Epidermal melanocyte (primary cell): ENCODE measurements around the gene MMP23B.
"Not testable (repeated sequence)": the region's sequence is repeated elsewhere in the genome, so short reads cannot be mapped to it uniquely, and the experiment has no call there.

Experiments
- DNase-seq: peaks from one replicate; pipeline ENCODE4 v3.0.0; 2011; ENCODE audit warnings: low spot score; ENCODE audit not compliant: insufficient read length

Gene MMP23B

GRCh38 chr1:1630191-1630964 lies 1.6 kb upstream of the MMP23B start:
- DNase-seq = peak; percentile 85

- DNase-seq = peak; percentile 37
These were observed 800 bp upstream of the MMP23B start for GRCh38 chr1:1630965-1631781.

- not testable (repeated sequence) for DNase-seq
These were observed 1.4 kb downstream of the MMP23B start for GRCh38 chr1:1633409-1633808.

GRCh38 chr1:1634613-1635012 lies 2.6 kb downstream of the MMP23B start:
- not testable (repeated sequence) for DNase-seq

GRCh38 chr1:1636621-1637478 lies 4.9 kb downstream of the MMP23B start:
- DNase-seq = not testable (repeated sequence)

GRCh38 chr1:1637479-1637875 lies 5.5 kb downstream of the MMP23B start:
- not testable (repeated sequence) for DNase-seq

GRCh38 chr1:1638528-1638927 lies 6.6 kb downstream of the MMP23B start:
- not testable (repeated sequence) for DNase-seq

- DNase-seq = not testable (repeated sequence)
These were observed 7.4 kb downstream of the MMP23B start for GRCh38 chr1:1639368-1639767.

GRCh38 chr1:1640081-1640480 lies 8.1 kb downstream of the MMP23B start:
- DNase-seq = not testable (repeated sequence)

- not testable (repeated sequence) for DNase-seq
These were observed 8.9 kb downstream of the MMP23B start for GRCh38 chr1:1640711-1641461.

GRCh38 chr1:1646326-1646725 lies 14.4 kb downstream of the MMP23B start:
- not testable (repeated sequence) for DNase-seq

- DNase-seq = not testable (repeated sequence)
These were observed 15.7 kb downstream of the MMP23B start for GRCh38 chr1:1647567-1648241.

- DNase-seq = not testable (repeated sequence)
These were observed 16.3 kb downstream of the MMP23B start for GRCh38 chr1:1648265-1648664.

GRCh38 chr1:1658583-1659549 lies 26.9 kb downstream of the MMP23B start, which contains the start of gene CDK11B:
TSS of gene CDK11B (minus strand) at chr1:1659004. CDS start at chr1:1657485, 1,519 bp downstream.
- DNase-seq = peak; percentile 86

- not testable (repeated sequence) for DNase-seq
These were observed 30.4 kb downstream of the MMP23B start for GRCh38 chr1:1662392-1662791.

GRCh38 chr1:1662830-1663560 lies 31.0 kb downstream of the MMP23B start:
- DNase-seq = not testable (repeated sequence)

- DNase-seq = not testable (repeated sequence)
These were observed 32.3 kb downstream of the MMP23B start for GRCh38 chr1:1664318-1664717.
